Hematopoietic multipotent progenitor cell treated with erythropoietin and hydrocortisone succinate and interleukin-3 and kit ligand, for 17 days (in vitro differentiated cells): ENCODE data around the gene HBG2.
"Not testable (repeated sequence)": the region's sequence is repeated elsewhere in the genome, so short reads cannot be mapped to it uniquely, and the experiment has no call there.

Source experiments
- DNase-seq: peaks from one replicate; pipeline ENCODE4 v3.0.0-alpha.2; 2015; ENCODE audit warnings: low spot score

The HBG2 gene

GRCh38 chr11:5249807-5250396 lies 4.7 kb downstream of the HBG2 start, which contains the start of gene HBG1:
HBG1 (minus strand) TSS chr11:5249857; CDS start chr11:5249804, 53 bp downstream.
- DNase-seq = not testable (repeated sequence)

GRCh38 chr11:5248498-5248897 lies 6.1 kb downstream of the HBG2 start:
- peak; percentile 64 for DNase-seq

- peak; percentile 84 for DNase-seq
Measured at GRCh38 chr11:5247472-5248192, 6.9 kb downstream of the HBG2 start.

GRCh38 chr11:5246772-5247471 lies 7.7 kb downstream of the HBG2 start:
- DNase-seq = no peak

- DNase-seq = no peak
Measured at GRCh38 chr11:5245155-5245554, 9.4 kb downstream of the HBG2 start.

GRCh38 chr11:5243816-5244180 lies 10.8 kb downstream of the HBG2 start:
- peak; percentile 78 for DNase-seq

GRCh38 chr11:5242933-5243815 lies 11.4 kb downstream of the HBG2 start:
- peak; percentile 86 for DNase-seq

- no peak for DNase-seq
Measured at GRCh38 chr11:5242208-5242607, 12.4 kb downstream of the HBG2 start.

- peak; percentile 72 for DNase-seq
Measured at GRCh38 chr11:5241458-5241857, 13.1 kb downstream of the HBG2 start.

GRCh38 chr11:5240458-5240857 lies 14.1 kb downstream of the HBG2 start:
- DNase-seq = no peak

- DNase-seq = peak; percentile 78
Measured at GRCh38 chr11:5240056-5240455, 14.5 kb downstream of the HBG2 start.

- DNase-seq = peak; percentile 76
Measured at GRCh38 chr11:5239046-5239445, 15.5 kb downstream of the HBG2 start.

- DNase-seq = no peak
Measured at GRCh38 chr11:5238486-5238885, 16.1 kb downstream of the HBG2 start.

GRCh38 chr11:5237420-5237819 lies 17.2 kb downstream of the HBG2 start:
- peak; percentile 51 for DNase-seq

- peak; percentile 54 for DNase-seq
Measured at GRCh38 chr11:5235364-5236095, 19.1 kb downstream of the HBG2 start.

- DNase-seq = peak; percentile 86
Measured at GRCh38 chr11:5234381-5234834, 20.2 kb downstream of the HBG2 start, which contains the start of gene HBD. HBD (minus strand) TSS chr11:5234483; CDS start chr11:5234433, 50 bp downstream.

GRCh38 chr11:5233307-5233706 lies 21.3 kb downstream of the HBG2 start:
- DNase-seq = peak; percentile 66

- peak; percentile 82 for DNase-seq
Measured at GRCh38 chr11:5232821-5233220, 21.8 kb downstream of the HBG2 start.

GRCh38 chr11:5232176-5232575 lies 22.4 kb downstream of the HBG2 start:
- peak; percentile 68 for DNase-seq

GRCh38 chr11:5231111-5231510 lies 23.5 kb downstream of the HBG2 start:
- peak; percentile 77 for DNase-seq

GRCh38 chr11:5230266-5230665 lies 24.3 kb downstream of the HBG2 start:
- DNase-seq = peak; percentile 66
